Measurements from ENCODE around the gene KIRREL3.

KIRREL3 gene

DNA sequence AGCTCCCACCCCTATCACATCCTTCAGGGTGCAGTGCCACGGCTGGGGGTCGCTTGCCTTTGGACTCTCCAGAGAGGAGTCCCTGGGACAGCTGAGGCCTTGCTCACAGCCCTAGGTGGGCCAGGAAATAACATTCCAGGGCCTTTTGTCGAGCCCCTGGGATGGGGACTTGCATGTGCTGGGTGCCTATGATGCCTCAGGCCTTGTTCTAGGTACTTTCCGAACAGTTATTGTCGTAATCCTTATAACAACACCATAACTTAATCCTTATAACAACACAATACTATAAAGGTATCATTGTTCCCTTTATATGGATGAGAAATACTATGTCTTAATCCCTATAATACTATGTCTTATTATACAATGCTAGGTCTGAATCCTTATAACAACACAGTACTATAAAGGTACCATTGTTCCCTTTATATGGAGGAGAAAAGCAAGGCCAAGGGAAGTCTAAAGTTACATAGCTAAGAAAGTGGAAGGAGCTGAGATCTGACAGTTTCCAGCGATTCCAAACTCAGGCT is 408.5 kb downstream of the KIRREL3 start:
- DNase-seq, result no peak

DNA sequence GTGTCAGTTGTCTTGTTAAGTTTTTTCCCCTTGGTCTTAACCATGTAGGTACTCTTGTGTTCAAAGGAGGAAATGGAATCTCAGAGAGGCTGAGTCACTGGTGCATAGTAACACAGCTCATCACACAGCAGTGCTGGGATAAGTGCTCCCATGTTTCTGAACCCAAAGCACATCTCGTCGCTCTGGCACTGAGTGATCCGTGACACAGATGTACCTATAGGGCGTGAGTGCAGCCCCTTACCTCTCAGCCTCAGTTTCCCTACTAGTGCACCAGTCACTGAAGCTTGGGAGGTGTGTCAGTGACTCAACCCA is 411.1 kb downstream of the KIRREL3 start:
- no peak for DNase-seq

DNA sequence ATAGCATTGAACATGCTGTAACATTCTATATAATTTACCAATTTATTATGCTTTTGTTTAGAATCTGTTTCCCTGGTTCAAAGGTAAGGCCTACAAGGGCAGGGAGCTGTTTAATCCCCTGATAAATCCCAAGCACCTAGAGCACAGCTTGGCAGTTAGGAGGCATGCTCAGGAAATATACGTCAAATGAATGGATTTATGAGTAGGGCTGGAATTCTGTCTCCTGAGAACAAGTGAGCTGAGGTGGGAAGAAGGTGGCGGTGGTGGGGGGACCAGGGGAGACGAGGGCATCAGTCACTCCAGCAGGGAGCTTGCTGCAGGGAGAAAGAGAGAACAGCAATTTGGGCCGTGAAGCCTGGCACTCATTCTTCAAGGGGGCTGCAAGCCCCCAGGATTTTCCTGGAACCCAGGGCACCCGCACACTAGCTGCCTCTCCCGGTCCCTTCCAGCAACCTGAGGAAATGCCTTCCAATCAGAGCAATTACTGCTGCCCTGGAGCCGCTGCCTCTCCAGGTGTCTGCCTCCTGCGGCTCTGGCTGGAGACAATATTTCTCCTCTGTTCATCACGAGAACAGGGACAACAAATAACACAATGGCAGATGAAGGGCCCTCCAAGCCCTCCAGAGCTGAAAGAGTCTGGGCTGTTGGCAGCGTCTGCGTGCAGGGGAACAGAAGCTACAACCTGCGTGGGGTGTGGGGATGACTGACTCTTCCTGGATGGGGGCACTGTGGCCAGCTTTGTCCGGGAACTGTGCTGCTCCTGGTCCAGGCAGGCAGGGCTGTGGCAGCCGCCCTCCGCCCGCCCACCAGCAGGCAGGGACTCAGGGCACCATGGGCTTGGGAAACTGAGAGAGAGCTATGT is 411.7 kb downstream of the KIRREL3 start:
- peak; percentile 95 for DNase-seq

- DNase-seq, result no peak
These were observed 413.0 kb downstream of the KIRREL3 start for GRCh38 chr11:126587541-126587940.

GRCh38 chr11:126585774-126586491 is 414.6 kb downstream of the KIRREL3 start:
- DNase-seq, result peak; percentile 80

GRCh38 chr11:126585388-126585773 is 415.2 kb downstream of the KIRREL3 start:
- no peak for DNase-seq

- DNase-seq, result no peak
These were observed 416.8 kb downstream of the KIRREL3 start for GRCh38 chr11:126583594-126584427.

DNA sequence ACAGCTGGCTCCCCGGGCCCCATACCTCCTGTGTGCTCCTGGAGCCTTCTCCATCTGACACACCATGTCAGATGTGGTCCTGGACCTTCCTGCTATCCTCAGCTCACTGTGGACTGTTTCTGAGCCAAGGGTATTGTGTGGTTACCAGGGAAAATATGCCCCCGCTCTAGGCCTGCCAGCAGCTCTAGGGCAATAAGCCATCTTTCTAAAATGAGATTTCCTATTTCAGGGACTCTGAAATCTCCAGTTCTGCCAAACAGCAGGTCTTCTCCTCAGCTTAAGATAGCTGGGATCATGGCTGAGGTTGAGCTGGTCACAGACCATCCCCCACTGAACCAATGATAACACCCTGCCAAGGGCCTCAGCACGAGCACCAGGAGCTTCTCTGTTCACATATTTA is 417.5 kb downstream of the KIRREL3 start:
- DNase-seq, result no peak

- DNase-seq, result no peak
These were observed 418.5 kb downstream of the KIRREL3 start for GRCh38 chr11:126581871-126582648.

GRCh38 chr11:126578426-126578825 is 422.1 kb downstream of the KIRREL3 start:
- no peak for DNase-seq

DNA sequence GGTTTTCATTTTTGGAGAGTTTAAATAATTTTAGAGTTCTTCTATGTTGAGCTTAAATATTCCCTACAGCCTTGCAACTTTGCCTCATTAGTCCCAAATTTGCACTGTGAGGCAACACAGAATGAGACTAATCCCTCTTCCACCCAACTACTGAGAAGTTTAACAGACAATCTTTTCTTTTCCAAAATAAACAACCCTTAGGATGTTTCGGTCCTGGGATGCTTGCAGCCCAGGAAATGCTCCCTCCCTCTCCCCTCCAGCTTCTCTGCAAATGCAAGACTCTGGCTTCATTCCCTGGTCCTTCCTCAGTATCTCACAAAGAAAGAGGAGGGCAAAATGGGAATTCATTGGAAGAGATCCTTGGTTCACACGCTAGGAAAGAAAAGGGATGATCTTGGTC is 422.5 kb downstream of the KIRREL3 start:
- DNase-seq, result no peak

GRCh38 chr11:126575849-126576248 is 424.7 kb downstream of the KIRREL3 start:
- DNase-seq, result no peak

DNA sequence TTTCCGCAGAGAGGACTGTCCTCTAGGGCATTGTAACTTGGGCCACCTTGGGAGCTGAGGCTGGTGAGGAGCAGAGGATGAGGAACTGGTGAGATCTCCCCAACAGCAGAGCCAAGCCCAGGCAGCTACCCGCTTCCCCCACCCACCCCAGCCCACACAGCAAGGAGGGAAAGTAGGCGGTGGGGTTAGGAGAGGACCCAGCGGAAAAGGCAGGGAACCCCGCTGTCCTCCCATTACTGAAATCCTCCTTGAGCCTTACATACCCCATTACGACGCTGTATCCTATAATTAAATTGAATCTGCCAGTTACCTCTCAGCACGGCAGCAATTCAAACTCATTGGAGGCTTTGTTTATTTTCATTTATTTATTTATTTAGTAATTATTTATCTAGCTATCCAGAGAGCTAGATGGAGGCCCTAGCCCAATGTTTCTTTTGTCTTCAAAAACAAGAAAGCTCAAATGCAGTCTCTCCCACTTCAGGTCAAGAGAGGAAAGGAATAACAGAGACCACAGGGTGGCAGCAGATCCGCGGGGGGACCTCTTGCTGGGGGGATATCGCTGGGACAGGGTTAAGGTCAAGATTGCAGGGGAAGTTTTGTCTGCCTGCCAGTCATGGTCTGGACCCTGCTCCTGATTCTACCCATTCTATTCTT is 427.1 kb downstream of the KIRREL3 start:
- peak; percentile 62 for DNase-seq

GRCh38 chr11:126570489-126570888 is 430.1 kb downstream of the KIRREL3 start:
- no peak for DNase-seq

GRCh38 chr11:126567419-126567818 is 433.2 kb downstream of the KIRREL3 start:
- DNase-seq, result no peak

DNA sequence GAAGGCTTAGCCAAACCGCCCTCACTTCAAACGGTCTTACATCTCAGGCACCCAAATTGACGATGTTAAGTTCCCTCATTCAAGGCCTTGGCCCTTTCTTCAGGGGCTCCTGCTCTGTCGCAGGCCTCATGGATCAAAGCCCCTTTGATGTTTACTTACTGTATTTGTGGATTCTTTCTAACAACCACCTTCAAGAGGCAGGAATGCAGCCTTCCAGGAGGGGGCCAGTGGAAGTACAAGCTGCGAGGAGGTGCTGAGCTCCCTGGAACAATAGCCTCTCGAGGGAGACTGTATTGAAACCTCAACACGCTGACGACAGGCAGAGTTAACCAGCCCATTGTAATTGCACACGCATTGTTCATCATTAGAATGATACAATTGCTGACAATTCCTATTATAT is 436.0 kb downstream of the KIRREL3 start:
- DNase-seq, result no peak

DNA sequence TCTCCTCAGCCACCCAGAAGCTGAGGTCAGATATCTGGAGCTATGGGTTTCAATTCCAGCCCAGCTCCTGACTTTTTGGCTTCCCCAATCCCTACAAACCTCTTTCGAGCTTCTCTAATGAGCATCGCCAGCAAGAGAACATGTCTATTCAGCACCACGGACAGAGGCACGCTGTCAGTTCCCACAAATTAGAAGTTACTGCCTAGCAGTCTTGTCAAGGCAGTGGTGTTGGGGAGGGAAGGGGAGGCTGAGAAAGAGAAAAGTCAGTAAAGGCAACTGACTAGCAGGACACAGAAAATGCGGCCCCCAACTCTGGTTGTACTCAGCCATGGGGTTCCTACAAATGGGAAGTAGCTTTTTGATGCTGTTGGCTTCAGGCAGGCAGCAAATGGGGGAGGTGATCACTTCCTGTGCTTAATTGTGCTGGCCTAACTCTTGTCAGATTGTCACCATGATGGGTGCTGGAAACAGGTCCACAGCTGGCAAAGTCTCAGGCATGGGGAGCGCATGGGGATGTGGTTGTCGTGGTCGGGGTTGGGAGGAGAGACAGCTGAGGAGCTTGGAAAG is 439.2 kb downstream of the KIRREL3 start:
- DNase-seq, result no peak

GRCh38 chr11:126560221-126560620 is 440.3 kb downstream of the KIRREL3 start:
- DNase-seq, result no peak

DNA sequence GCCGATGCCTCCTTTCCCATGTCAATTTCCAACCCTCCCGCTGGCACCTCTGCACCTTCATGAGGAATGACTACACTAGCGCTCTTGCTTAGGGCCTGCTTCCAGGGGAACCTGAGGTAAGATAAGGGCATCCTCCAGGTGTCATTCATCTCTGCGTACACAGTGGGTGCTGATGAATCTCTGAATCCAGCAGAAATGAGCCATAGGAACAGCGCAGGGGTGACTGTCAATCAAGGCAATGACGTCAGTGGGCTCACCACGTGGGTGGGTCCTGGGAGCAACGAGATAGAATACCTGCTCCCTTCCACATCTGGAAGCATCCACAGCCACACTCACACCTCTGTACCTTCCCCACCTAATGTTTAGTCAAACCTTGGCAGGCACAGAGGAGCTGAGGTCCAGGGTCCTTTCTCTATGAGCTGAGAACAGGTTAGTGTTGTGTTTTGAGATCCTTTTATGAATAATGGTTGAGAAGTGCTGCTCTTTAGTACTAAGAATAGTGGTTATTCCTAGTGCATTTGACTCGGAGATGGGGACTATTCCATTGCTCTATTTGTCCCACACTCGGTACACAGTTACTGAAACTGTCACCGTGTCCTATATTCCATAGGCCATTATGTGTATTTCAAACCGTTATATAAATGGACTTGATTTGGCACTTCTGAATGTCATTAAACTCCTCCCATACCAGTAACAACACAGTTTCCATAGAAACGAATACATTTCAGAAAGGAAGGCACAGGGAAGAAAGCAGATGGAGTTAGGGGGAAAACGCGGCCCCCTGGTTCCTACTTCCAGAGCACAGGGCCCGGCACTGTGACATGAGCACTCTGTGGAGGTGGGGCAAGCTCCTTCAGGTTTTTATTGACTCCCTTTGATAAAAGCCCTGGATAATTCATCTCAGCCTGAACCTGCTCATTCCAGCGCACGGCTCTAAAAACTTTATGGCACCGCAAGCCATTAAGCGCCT is 451.7 kb downstream of the KIRREL3 start:
- no peak for DNase-seq

DNA sequence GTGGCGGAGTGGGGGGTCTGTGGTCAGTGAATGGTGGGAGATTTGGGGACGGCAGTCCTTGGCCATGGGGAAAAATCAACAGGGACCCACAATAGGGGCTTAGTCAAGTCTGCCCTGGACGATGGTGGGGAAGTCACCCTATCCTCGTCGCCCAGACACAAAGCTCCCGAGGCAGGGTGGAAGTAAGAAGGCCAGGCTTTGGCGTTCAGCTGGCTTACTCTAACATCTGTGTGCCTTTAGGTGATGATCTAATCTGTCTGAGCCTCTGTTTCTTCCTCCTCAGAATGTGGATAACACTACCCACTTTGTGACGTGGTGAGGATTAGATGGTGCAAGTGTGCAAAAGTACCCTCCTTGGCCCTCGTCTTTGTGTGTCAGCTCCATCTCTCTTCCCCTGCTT is 452.9 kb downstream of the KIRREL3 start:
- DNase-seq, result no peak
